Stimulated activated CD8-positive, alpha-beta memory T cell treated with anti-CD3 and anti-CD28 coated beads, Interleukin-12 subunit alpha, Interleukin-12 subunit beta, amount 100 ng/mL, for 4 hours (primary cell): ENCODE results near the gene C16orf87.

Source experiments
- DNase-seq: peaks from one replicate; pipeline ENCODE4 v3.0.0-alpha.2; 2020; ENCODE audit warnings: low read depth

Gene C16orf87

DNA sequence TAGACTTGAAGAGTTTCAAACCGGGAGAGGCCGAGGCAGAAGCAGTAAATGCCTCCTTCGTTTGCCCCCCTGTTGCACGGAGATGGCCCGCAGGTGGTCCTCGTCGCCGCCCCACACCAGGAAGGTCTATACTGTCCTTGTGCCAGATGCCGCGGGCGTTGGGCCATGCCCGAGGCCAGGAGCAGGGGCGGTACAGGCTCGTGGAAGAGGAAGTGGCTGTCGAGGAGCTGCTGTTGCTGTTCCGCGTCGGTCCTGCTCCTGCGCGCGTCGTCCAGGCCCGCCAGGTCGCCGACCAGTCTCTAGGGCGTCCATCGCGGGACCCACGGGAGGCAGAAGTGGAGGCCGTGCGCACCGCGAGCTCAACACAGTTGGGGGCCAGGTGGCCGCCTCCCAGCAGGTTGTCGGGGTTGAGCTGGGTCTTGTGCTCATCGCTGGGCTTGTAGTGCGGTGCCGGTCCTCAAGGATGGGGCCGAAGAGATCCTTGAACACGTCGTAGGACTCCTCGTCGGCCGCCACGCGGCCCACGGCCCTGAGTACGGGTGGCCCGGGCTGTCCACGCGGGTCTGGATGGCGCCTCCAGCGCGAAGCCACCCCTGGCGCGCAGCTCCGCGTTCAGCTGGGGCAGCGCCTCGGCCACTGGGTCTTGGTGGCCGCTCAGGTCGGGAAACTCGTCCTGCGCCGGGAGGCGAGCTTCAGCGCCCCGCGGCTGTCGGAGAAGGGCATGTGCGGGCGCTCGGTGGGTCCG is 13.1 kb upstream of the C16orf87 start:
- DNase-seq = no peak

DNA sequence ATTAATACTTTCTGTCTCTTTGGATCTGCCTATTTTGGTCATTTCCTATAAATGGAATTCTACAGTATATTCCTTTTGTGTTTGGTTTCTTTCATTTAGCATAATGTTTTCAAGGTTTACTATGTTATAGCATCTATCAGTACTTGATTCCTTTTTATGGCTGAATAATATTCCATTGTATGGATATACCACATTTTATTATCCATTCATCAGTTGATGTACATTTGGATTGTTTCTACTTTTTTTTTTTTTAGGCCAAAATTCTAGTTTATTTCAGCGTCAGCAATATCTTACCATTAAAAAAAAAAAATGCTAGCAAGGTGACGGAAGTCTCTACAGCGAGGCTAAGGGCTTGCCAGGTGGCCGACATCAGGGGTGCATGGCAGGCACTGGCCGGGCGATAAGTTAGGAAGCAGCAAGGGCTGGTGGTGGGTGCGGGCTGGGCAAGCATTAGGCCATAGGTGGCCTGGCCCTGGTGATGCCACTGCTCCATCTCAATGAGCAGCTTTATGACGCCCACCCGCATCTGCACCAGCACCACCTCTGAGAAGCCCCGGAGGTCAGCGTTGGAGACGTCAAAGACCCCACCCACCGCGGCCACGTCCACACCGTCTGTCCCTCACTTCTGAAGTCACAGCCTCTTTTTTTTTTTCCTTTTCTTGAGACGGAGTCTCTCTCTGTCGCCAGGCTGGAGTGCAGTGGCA is 11.4 kb upstream of the C16orf87 start:
- DNase-seq = no peak

GRCh38 chr16:46839986-46840443 is 9.0 kb upstream of the C16orf87 start:
- DNase-seq = no peak

DNA sequence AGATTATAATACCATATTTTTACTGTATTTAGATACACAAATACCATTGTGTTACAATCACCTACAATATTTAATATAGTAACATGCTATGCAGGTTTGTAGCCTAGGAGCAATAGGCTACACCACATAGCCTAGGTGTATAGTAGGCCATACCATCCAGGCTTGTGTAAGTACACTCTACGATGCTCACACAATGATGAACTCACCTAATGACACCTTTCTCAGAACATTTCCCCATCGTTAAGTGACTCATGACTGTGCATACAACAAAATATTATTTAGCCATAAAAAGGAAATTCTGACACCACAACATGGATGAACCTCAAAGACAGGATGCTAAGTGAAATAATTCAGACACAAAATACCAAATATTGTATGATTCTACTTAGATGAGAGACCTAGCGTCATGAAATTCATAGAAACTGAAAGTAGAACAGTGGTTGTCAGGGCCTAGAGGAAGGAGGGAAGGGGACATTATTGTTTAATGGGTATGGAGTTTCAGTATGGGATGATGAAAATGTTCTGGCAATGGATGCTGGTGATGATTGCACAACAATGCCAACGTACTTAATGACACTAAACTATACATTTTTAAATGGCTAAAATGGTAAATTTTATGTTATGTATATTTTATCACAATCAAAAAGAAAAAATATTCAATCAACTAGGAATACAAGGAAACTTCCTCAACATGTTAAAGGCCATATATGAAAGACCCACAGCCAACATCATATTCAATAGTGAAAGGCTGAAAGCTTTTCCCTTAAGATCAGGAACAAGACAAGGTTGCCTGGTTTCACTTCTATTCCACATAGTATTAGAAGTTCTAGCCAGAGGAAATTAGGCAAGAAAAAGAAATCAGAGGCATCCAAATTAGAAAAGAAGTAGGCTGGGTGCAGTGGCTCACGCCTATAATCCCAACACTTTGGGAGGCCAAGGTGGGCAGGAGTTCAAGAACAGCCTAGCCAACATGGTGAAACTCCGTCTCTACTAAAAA is 5.9 kb upstream of the C16orf87 start:
- DNase-seq = no peak

DNA sequence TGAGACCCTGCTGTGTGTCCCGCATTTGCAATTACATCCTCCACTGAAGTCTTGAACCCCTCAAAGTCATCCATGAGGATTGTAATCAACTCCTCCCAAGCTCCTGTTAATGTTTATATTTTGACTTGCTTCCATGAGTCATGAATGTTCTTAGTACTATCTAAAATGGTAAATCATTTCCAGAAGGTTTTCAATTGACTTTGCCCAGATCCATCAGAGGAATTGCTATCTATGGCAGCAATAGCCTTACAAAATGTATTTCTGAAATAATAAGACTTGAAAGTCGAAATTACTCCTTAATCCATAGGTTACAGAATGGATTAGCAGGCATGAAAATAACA is 2.5 kb upstream of the C16orf87 start:
- no peak for DNase-seq

DNA sequence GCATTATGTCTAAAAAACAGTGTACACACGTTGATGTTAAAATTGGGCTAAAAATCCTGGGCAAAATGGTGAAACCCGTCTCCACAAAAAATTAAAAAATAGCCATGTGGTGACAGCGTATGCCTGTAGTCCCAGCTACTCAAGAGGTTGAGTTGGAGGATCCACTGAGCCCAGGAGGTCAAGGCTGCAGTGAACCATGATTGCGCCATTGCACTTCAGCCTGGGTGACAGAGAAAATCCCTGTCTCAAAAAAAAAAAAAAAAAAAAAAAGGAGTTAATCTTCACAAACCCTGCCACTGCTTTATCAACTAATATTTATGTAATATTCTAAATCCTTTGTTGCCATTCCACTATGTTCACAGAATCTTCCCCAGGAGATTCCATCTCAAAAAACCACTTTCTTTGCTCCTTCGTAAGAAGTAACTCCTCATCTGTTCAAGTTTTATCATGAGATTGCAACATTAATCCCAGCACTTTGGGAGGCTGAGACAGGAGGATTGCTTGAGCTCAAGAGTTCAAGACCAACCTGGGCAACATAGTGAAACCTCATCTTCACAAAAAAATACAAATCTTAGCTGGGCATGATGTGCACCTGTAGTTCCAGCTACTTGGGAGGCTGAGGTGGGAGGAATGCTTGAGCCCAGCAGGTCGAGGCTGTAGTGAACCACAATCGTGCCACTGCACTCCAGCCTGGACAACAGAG is 1.9 kb upstream of the C16orf87 start:
- DNase-seq = no peak

- DNase-seq = peak; percentile 33
Observed at GRCh38 chr16:46830417-46830901, 521 bp downstream of the C16orf87 start.

DNA sequence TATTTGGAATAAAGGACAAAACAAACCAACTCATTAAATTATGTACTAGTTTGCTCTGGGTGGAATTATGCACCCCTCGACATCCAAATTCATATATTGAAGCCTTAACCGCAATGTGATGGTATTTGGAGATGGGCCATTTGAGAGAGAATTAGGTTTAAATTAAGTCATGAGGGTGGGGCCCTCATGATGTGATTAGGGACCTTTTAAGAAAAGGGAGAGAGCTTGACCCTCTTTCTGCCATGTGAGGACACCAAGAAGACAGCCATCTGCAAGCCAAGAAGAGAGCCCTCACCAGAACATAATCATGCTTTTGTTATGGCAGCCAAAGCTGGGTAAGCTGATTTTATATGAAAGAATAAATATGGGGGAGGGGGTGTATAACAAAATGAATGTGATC is 2.0 kb downstream of the C16orf87 start:
- DNase-seq = no peak

GRCh38 chr16:46828292-46828691 is 2.7 kb downstream of the C16orf87 start:
- no peak for DNase-seq

GRCh38 chr16:46826631-46827030 is 4.3 kb downstream of the C16orf87 start:
- DNase-seq = no peak

- DNase-seq = no peak
Observed at GRCh38 chr16:46822270-46822669, 8.7 kb downstream of the C16orf87 start.

- no peak for DNase-seq
Observed at GRCh38 chr16:46817961-46818360, 13.0 kb downstream of the C16orf87 start.

GRCh38 chr16:46814790-46815189 is 16.2 kb downstream of the C16orf87 start:
- DNase-seq = no peak

DNA sequence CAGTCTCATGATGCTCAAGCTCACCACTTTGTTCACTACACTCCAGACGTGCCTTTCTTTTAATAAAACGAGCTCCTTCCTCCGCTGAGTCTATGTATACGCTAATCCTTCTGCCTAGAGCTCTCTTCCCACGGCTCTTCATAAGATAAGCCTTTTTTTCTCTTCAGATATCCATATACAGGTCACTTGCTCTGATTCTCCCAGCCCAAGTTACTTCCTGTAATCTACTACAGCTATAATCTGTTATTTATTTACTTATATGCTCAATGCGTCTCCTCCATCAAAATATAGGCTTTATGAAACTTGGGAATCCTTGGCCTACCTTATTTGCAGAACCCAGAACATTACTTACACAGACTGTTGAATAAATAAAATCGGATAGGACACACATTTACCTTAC is 17.4 kb downstream of the C16orf87 start:
- no peak for DNase-seq

GRCh38 chr16:46812781-46813540 is 18.0 kb downstream of the C16orf87 start:
- DNase-seq = no peak

GRCh38 chr16:46811682-46812081 is 19.3 kb downstream of the C16orf87 start:
- no peak for DNase-seq

DNA sequence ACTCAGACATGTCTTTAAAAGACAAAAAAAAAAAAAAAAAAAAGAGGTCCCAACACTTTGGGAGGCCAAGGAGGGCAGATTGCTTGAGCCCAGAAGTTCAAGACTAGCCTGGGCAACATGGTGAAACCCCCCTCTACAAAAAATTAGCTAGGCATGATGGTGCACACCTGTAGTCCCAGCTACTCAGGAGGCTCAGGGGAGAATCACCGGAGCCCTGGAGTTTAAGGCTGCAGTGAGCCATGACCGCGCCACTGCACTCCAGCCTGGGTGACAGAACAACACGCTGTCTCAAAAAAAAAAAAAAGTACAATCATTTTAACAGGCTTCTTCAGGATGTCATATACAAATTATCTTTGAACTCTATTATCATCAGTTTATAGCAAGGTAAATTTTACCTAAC is 22.0 kb downstream of the C16orf87 start:
- no peak for DNase-seq

- DNase-seq = no peak
Observed at GRCh38 chr16:46807336-46807735, 23.6 kb downstream of the C16orf87 start.

GRCh38 chr16:46803373-46803772 is 27.6 kb downstream of the C16orf87 start:
- DNase-seq = no peak

- DNase-seq = no peak
Observed at GRCh38 chr16:46801428-46802049, 29.4 kb downstream of the C16orf87 start.
